Natural killer cell (primary cell): ENCODE data around the gene SORCS1. TPM values are rescaled to one million over a fixed set of nuclear protein-coding genes. Genes with fewer than 3 reads are reported as not detected.

Experiments
- ATAC-seq, 3 donors: fragments of 150-1000 bp in 2 of 3; fragments of 200-7000 bp in 1 of 3; cut with Tn5 transposase; 1 replicate in 1 of 3; 2 replicates in 2 of 3; pipeline ENCODE4 v1.10.0; 2021; ENCODE audit warnings: mild to moderate bottlenecking in 2 of 3, moderate library complexity in 2 of 3
- DNase-seq, 2 donors: peaks; one replicate each; pipeline versions ENCODE4 v3.0.0 to v3.0.0-alpha.2; 2013 to 2021; ENCODE audit warnings: mixed read lengths in 1 of 2
- H3K27ac ChIP-seq: one replicate; pipeline ENCODE4 v1.5.1; 2013; ENCODE audit warnings: mild to moderate bottlenecking, low read length
- H3K27me3 ChIP-seq: one replicate; pipeline ENCODE4 v1.6.1; 2013; ENCODE audit warnings: low read length; ENCODE audit not compliant: control insufficient read depth, insufficient read depth
- H3K36me3 ChIP-seq: one replicate; pipeline ENCODE4 v1.6.1; 2013; ENCODE audit warnings: low read length; ENCODE audit not compliant: control insufficient read depth, insufficient read depth
- H3K4me1 ChIP-seq: one replicate; pipeline ENCODE4 v1.6.1; 2013; ENCODE audit warnings: low read length; ENCODE audit not compliant: control insufficient read depth, insufficient read depth
- H3K4me3 ChIP-seq: one replicate; pipeline ENCODE4 v1.5.1; 2013; ENCODE audit warnings: low read length
- H3K9me3 ChIP-seq: one replicate; pipeline ENCODE4 v1.6.1; 2013; ENCODE audit warnings: low read length; ENCODE audit not compliant: control insufficient read depth, insufficient read depth
- H3K27ac Mint-ChIP-seq, 2 donors: one replicate each; pipeline ENCODE4 v1.8.0; 2022; ENCODE audit warnings: mild to moderate bottlenecking in 2 of 2, mixed read lengths in 2 of 2, moderate library complexity in 1 of 2
- H3K27me3 Mint-ChIP-seq, 2 donors: one replicate each; pipeline ENCODE4 v1.8.0; 2022; ENCODE audit warnings: low read depth in 2 of 2, mixed read lengths in 2 of 2
- H3K36me3 Mint-ChIP-seq: one replicate; pipeline ENCODE4 v1.8.0; 2022; ENCODE audit warnings: mixed read lengths
- H3K4me1 Mint-ChIP-seq, 2 donors: one replicate each; pipeline ENCODE4 v1.8.0; 2022; ENCODE audit warnings: mixed read lengths in 2 of 2
- H3K4me3 Mint-ChIP-seq: one replicate; pipeline ENCODE4 v1.8.0; 2022; ENCODE audit warnings: mild to moderate bottlenecking, moderate library complexity, mixed read lengths
- H3K9me3 Mint-ChIP-seq, 2 donors: one replicate each; pipeline ENCODE4 v1.8.0; 2022; ENCODE audit warnings: mixed read lengths in 2 of 2
- WGBS: methylation state at CpG from one replicate; pipeline ENCODE4 v1.1.7; 2013; ENCODE audit warnings: missing lambda C conversion rate; ENCODE audit not compliant: insufficient coverage; 5-methylcytosine and 5-hydroxymethylcytosine counted together
- intact Hi-C: fragments of 100-400 bp; cut with micrococcal nuclease; formaldehyde crosslinking; loops from one replicate; pipeline ENCODE4 v1.14.2; 2022
- total RNA-seq, 4 donors: library from RNA; stranded (reverse); fragments of 120-200 nt in 1 of 4; gene quantifications; one replicate each; pipeline versions ENCODE4 v1.2.3 to v1.2.4, GENCODE V29; 2013 to 2022
- TF ChIP-seq, protein P1 (sequence below): fragments of 200-600 bp; IDR thresholded peaks from one replicate; pipeline ENCODE4 v1.8.0; 2022; ENCODE audit warnings: antibody characterized with exemption

SORCS1 gene
- total RNA-seq, 3 donors from 2014 or later (not counting 1 experiment from before 2014, with no cell fraction given), result not detected

DNA sequence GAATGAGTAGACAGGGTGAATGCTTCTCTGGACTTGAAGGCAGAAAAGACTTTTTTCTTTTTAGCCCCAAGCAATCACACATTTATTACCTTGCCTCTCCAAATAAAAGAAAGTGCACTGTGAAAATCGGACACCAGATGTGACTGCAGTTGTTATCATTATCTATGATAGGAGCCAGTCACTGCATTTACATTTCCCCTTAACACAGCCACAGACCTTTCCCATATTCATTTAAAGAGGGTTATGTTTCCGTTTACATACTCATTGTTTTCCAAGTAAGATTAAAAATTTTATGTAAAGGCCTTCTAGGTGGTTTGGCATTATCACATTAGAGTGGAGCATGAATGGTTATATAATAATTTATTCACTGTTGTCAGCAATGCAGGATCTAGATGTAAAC is 586.8 kb downstream of the SORCS1 start:
- no peak overlapping the region for H3K27ac Mint-ChIP-seq
- WGBS, result 83% methylated on average over 1 of the region's 2 CpGs
- no peaks in the 10 kb centered on the region for H3K36me3 Mint-ChIP-seq
- DNase-seq, result no peak
- H3K4me1 Mint-ChIP-seq, result no peaks in the 10 kb centered on the region
- no peak for ATAC-seq
- H3K9me3 Mint-ChIP-seq, result peaks cover 3 to 4% of the 10 kb centered on the region in 2 donors
- no peaks in the 10 kb centered on the region for H3K4me1 ChIP-seq
- intact Hi-C loops, result no loop called here
- no peak overlapping the region for H3K4me3 Mint-ChIP-seq
- H3K27me3 ChIP-seq, result no peaks in the 10 kb centered on the region
- H3K9me3 ChIP-seq, result no peaks in the 10 kb centered on the region
- no peaks in the 10 kb centered on the region for H3K27me3 Mint-ChIP-seq
- H3K27ac ChIP-seq, result no peak overlapping the region
- TF ChIP-seq, protein P1, sequence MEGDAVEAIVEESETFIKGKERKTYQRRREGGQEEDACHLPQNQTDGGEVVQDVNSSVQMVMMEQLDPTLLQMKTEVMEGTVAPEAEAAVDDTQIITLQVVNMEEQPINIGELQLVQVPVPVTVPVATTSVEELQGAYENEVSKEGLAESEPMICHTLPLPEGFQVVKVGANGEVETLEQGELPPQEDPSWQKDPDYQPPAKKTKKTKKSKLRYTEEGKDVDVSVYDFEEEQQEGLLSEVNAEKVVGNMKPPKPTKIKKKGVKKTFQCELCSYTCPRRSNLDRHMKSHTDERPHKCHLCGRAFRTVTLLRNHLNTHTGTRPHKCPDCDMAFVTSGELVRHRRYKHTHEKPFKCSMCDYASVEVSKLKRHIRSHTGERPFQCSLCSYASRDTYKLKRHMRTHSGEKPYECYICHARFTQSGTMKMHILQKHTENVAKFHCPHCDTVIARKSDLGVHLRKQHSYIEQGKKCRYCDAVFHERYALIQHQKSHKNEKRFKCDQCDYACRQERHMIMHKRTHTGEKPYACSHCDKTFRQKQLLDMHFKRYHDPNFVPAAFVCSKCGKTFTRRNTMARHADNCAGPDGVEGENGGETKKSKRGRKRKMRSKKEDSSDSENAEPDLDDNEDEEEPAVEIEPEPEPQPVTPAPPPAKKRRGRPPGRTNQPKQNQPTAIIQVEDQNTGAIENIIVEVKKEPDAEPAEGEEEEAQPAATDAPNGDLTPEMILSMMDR, result no peak
- H3K36me3 ChIP-seq, result no peaks in the 10 kb centered on the region
- no peak overlapping the region for H3K4me3 ChIP-seq

DNA sequence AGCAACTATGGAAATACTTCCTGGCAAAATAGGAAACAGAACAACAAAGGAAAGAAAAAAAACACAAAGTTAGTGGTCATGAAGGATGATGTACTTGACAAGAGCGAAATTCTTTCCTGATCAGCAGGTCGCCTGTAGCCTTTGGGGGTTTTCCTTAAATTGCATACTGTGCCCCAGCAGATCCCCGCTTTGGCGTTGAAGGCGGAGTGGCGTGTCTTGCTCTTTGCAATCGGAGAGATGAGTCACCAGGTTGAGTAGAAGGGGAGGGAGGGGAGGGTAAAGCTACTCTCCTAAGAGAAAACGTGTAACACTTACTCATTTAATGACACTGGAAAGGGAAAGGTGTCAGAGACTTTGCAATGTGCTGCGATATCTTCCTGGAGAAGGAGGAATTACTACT is 587.2 kb downstream of the SORCS1 start:
- intact Hi-C loops, result no loop called here
- TF ChIP-seq, protein P1, result no peak
- H3K9me3 Mint-ChIP-seq, result peaks cover 3 to 4% of the 10 kb centered on the region in 2 donors
- no peak overlapping the region for H3K4me3 Mint-ChIP-seq
- H3K36me3 ChIP-seq, result no peaks in the 10 kb centered on the region
- H3K27me3 Mint-ChIP-seq, result no peaks in the 10 kb centered on the region
- H3K27ac Mint-ChIP-seq, result no peak overlapping the region
- no peak for DNase-seq
- no peaks in the 10 kb centered on the region for H3K9me3 ChIP-seq
- H3K36me3 Mint-ChIP-seq, result no peaks in the 10 kb centered on the region
- H3K4me1 ChIP-seq, result no peaks in the 10 kb centered on the region
- no peak for ATAC-seq
- H3K4me1 Mint-ChIP-seq, result no peaks in the 10 kb centered on the region
- 75% methylated on average over 7 of the region's 9 CpGs for WGBS
- no peak overlapping the region for H3K4me3 ChIP-seq
- no peaks in the 10 kb centered on the region for H3K27me3 ChIP-seq
- H3K27ac ChIP-seq, result no peak overlapping the region

DNA sequence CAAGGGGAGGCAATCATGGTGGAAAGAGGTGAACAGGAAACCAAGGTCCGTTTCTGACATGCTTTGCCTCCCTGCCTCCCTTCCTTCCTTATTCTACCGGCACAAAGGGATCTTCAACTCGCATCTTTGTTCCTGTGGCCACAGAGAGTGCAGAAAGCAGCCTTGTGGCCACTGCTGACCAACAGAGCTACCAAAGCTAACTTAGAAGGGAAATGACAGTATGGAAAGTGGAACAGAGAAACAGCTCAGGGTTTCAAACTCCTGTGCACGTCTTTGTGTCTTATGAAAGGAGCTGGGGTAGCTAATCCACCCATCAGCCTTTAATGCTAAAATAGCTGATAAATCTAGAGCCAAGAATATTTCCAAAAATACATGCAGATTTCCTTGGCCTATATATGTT is 588.0 kb downstream of the SORCS1 start:
- ATAC-seq, result no peak
- H3K9me3 ChIP-seq, result no peaks in the 10 kb centered on the region
- no peak overlapping the region for H3K4me3 Mint-ChIP-seq
- peaks cover 0 to 4% of the 10 kb centered on the region in 2 donors for H3K9me3 Mint-ChIP-seq
- H3K27ac ChIP-seq, result no peak overlapping the region
- intact Hi-C loops, result no loop called here
- H3K36me3 ChIP-seq, result no peaks in the 10 kb centered on the region
- TF ChIP-seq, protein P1, result no peak
- WGBS, result 26% methylated on average over 4 of the region's 4 CpGs
- no peaks in the 10 kb centered on the region for H3K36me3 Mint-ChIP-seq
- H3K4me3 ChIP-seq, result no peak overlapping the region
- no peak for DNase-seq
- no peaks in the 10 kb centered on the region for H3K4me1 Mint-ChIP-seq
- no peaks in the 10 kb centered on the region for H3K4me1 ChIP-seq
- H3K27me3 ChIP-seq, result no peaks in the 10 kb centered on the region
- H3K27ac Mint-ChIP-seq, result no peak overlapping the region
- no peaks in the 10 kb centered on the region for H3K27me3 Mint-ChIP-seq

DNA sequence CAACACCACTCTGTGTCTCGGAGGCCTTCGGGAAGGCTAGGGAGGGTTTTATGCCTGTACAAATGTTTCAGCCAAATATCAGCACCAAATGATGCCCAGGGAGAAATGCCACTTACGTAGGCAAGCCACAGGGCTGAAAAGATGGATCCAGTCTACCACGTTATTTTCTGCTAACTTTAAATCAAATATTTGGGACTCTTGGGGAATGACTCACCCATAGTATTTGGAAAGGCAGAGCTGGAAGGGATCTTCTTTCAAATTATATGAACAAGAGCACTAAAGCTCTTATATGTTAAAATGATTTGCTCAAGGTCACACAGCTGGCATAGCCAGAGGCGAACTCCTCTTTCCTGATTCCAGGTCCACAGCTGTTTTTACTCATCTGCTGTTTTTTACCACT is 591.4 kb downstream of the SORCS1 start:
- H3K27ac ChIP-seq, result no peak overlapping the region
- H3K27me3 ChIP-seq, result no peaks in the 10 kb centered on the region
- no peaks in the 10 kb centered on the region for H3K4me1 ChIP-seq
- H3K36me3 ChIP-seq, result no peaks in the 10 kb centered on the region
- TF ChIP-seq, protein P1, result no peak
- WGBS, result 86% methylated on average over 5 of the region's 5 CpGs
- intact Hi-C loops, result no loop called here
- peaks cover 0 to 4% of the 10 kb centered on the region in 2 donors for H3K9me3 Mint-ChIP-seq
- no peaks in the 10 kb centered on the region for H3K9me3 ChIP-seq
- no peak overlapping the region for H3K4me3 Mint-ChIP-seq
- H3K36me3 Mint-ChIP-seq, result no peaks in the 10 kb centered on the region
- H3K4me3 ChIP-seq, result no peak overlapping the region
- no peak for DNase-seq
- H3K27me3 Mint-ChIP-seq, result no peaks in the 10 kb centered on the region
- H3K4me1 Mint-ChIP-seq, result no peaks in the 10 kb centered on the region
- no peak for ATAC-seq
- H3K27ac Mint-ChIP-seq, result no peak overlapping the region
